ENCODE measurements around the gene TMEM116. TPM values are rescaled to one million over a fixed set of nuclear protein-coding genes. Genes with fewer than 3 reads are reported as not detected.
"Not testable (repeated sequence)": the region's sequence is repeated elsewhere in the genome, so short reads cannot be mapped to it uniquely, and the experiment has no call there.

Gene TMEM116
- total and polyA plus RNA-seq, 2 of the 4 experiments (the other 2 are of a cell fraction) = 5.5 to 8.4 TPM

- TF ChIP-seq CEBPB (IDR thresholded peaks at IDR 0.05; ENCODE audit: low read depth, low read length) = no peak
These were observed 2.3 kb downstream of the TMEM116 start (continued) for GRCh38 chr12:112010415-112011344.

- H3K18ac ChIP-seq (ENCODE audit: low read depth, low read length); H4K8ac ChIP-seq (ENCODE audit: low read depth in 2 of 2, low read length in 2 of 2); H3K4me1 ChIP-seq (ENCODE audit: control insufficient read depth, insufficient read depth, low read length); in situ Hi-C loops (cut with MboI; ENCODE audit: low sequenced_read_pairs); H4K20me1 ChIP-seq (ENCODE audit: insufficient read depth, low read length); H4K91ac ChIP-seq (ENCODE audit: insufficient read depth, low read depth, low read length); dilution Hi-C loops (cut with HindIII; ENCODE audit: low sequenced_read_pairs, unreplicated experiment); H2AFZ ChIP-seq (replicated peaks; ENCODE audit: low read length, poor library complexity); H2BK20ac ChIP-seq (ENCODE audit: low read depth, low read length); H2BK15ac ChIP-seq (ENCODE audit: low read depth, low read length); H3K27ac ChIP-seq (ENCODE audit: insufficient read depth, low read length); H2AK5ac ChIP-seq (ENCODE audit: low read depth, low read length); ATAC-seq (ENCODE audit: low read depth); intact Hi-C loops (cut with micrococcal nuclease); H3K4me2 ChIP-seq (ENCODE audit: low read depth, low read length); H3K9ac ChIP-seq (ENCODE audit: low read depth, low read length); H2BK5ac ChIP-seq (ENCODE audit: low read depth, low read length, poor library complexity, severe bottlenecking); DNase-seq; POLR2A ChIA-PET (ENCODE audit: unreplicated experiment); H3K14ac ChIP-seq (replicated peaks; ENCODE audit: low read depth, low read length); H4K5ac ChIP-seq (ENCODE audit: low read depth, low read length); H3K4me3 ChIP-seq (ENCODE audit: insufficient read depth, low read depth, low read length); CTCF ChIA-PET; H3K9me3 ChIP-seq (ENCODE audit: control insufficient read depth, insufficient read depth, low read length); BruUV-seq (replicated peaks); H3K23ac ChIP-seq (ENCODE audit: low read depth, low read length); H2BK120ac ChIP-seq (ENCODE audit: low read depth, low read length); H3K56ac ChIP-seq (ENCODE audit: extremely low read depth, insufficient read depth, low read length); H3K36me3 ChIP-seq (ENCODE audit: control insufficient read depth, insufficient read depth, low read length); H3K4ac ChIP-seq (ENCODE audit: low read depth, low read length); H3K27me3 ChIP-seq (ENCODE audit: control insufficient read depth, insufficient read depth, low read length); H2AK9ac ChIP-seq (replicated peaks; ENCODE audit: low read depth, low read length, poor library complexity): not testable (repeated sequence)
- Histone ChIP-seq H3K9me1 (ENCODE audit: insufficient read depth, low read length) (peaks cover 11% of the 10 kb centered on the region), H3K79me1 (ENCODE audit: low read depth in 1 of 2, low read length in 2 of 2) (peaks cover 16 to 37% of the 10 kb centered on the region in 2 experiments)
- WGBS, 2 experiments (ENCODE audit: extremely low coverage in 2 of 2, insufficient read length in 1 of 2) = no CpG with 5 or more reads among the region's 3 CpGs
These were observed 3.4 kb downstream of the TMEM116 start for GRCh38 chr12:112009596-112009995.
